Thymus (tissue), 11 donors: Measurements from ENCODE around the gene EXOC3L1. TPM values are rescaled to one million over a fixed set of nuclear protein-coding genes. Genes with fewer than 3 reads are reported as not detected.

Source experiments
- DNase-seq, 9 donors: peaks; one replicate each; pipeline ENCODE4 v3.0.0-alpha.2; 2013; ENCODE audit warnings: low spot score in 9 of 9, low read depth in 6 of 9, missing footprints in 1 of 9
- H3K27ac ChIP-seq, 2 donors: one replicate each; pipeline ENCODE4 v1.5.1; 2013; ENCODE audit warnings: control low read depth in 1 of 2, low read depth in 1 of 2, low read length in 1 of 2, mild to moderate bottlenecking in 1 of 2, moderate library complexity in 1 of 2
- H3K27me3 ChIP-seq, 2 donors: one replicate each; pipeline ENCODE4 v1.5.1; 2013; ENCODE audit warnings: low read length in 1 of 2; ENCODE audit not compliant: control insufficient read depth in 2 of 2, insufficient read depth in 1 of 2
- H3K36me3 ChIP-seq, 2 donors: one replicate each; pipeline ENCODE4 v1.5.1; 2013; ENCODE audit warnings: low read length in 1 of 2, mild to moderate bottlenecking in 1 of 2, moderate library complexity in 1 of 2; ENCODE audit not compliant: control insufficient read depth in 2 of 2, insufficient read depth in 2 of 2
- H3K4me1 ChIP-seq, 2 donors: one replicate each; pipeline ENCODE4 v1.5.1; 2013; ENCODE audit warnings: low read length in 2 of 2; ENCODE audit not compliant: control insufficient read depth in 2 of 2, insufficient read depth in 2 of 2
- H3K4me3 ChIP-seq, 2 donors: one replicate each; pipeline ENCODE4 v1.5.1; 2013; ENCODE audit warnings: low read length in 2 of 2, control low read depth in 1 of 2, mild to moderate bottlenecking in 1 of 2
- H3K9me3 ChIP-seq, 2 donors: one replicate each; pipeline ENCODE4 v1.5.1; 2013; ENCODE audit warnings: low read length in 1 of 2, mild to moderate bottlenecking in 1 of 2; ENCODE audit not compliant: control insufficient read depth in 2 of 2, insufficient read depth in 1 of 2
- WGBS: extraction: QIAGEN DNeasy Blood & Tissue Kit; methylation state at CpG from one replicate; pipeline ENCODE4 v1.1.7; 2013; 5-methylcytosine and 5-hydroxymethylcytosine counted together
- polyA plus RNA-seq: library from polyadenylated mRNA; stranded (reverse); fragments of 200-250 nt; gene quantifications from one replicate; pipeline ENCODE4 v1.2.3, GENCODE V29; 2013
- total RNA-seq: library from RNA; stranded (reverse); fragments of 120-200 nt; gene quantifications from one replicate; pipeline ENCODE4 v1.2.4, GENCODE V29; 2013
- donor health status: healthy.

The EXOC3L1 gene
- total and polyA plus RNA-seq, 2 donors: 0.57 to 2.2 TPM

DNA sequence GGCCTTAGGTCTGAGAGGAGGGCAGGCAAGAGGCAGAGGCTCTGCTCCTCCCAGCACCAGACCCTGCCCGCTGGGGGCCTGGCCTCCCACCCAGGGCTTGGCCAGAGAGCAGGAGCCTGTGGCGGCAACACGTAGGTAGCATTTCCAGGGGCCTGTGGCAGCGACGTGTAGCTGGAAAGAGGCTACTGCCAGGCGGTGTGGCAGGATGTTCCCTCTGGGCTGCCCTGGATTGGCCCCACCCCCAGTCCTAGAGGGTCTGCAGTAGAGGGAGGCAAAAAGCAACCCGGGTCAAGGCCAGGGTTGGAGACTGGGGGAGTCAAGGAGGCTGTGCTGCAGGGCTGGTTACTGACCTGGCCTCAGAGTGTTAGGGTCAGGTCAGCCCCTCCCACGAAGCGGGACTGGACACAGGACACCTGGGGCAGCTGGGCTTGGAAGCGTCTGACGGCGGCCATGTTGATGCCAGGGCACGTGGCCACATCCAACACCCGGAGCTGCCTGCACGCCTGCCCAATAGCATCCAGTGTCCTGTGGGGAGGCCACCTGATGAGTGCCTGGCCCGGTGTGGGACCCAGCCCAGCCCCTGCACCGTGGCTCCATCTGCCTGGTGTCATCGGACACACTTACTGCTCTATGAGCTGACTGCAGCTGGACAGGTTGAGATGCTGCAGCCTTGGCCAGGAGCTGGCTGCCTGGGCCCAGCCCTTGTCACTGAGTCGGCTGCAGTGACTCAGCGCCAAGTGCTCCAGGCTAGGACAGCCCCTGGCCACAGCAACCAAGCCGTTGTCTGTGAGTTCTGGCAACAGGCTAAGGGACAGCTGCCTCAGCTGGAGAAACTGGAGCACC is 17.5 kb upstream of the EXOC3L1 start:
- no peaks in the 10 kb centered on the region for H3K27me3 ChIP-seq
- no peak for DNase-seq
- WGBS: 96% methylated on average over 21 of the region's 21 CpGs
- H3K36me3 ChIP-seq: peaks cover 16 to 20% of the 10 kb centered on the region in 2 donors
- no peaks in the 10 kb centered on the region for H3K4me1 ChIP-seq
- no peaks in the 10 kb centered on the region for H3K9me3 ChIP-seq
- H3K27ac ChIP-seq: no peak overlapping the region
- H3K4me3 ChIP-seq: no peak overlapping the region

- H3K27me3 ChIP-seq: no peaks in the 10 kb centered on the region
- H3K27ac ChIP-seq: no peak overlapping the region
- no peak for DNase-seq
Observed at GRCh38 chr16:67206838-67207248, 16.9 kb upstream of the EXOC3L1 start.

DNA sequence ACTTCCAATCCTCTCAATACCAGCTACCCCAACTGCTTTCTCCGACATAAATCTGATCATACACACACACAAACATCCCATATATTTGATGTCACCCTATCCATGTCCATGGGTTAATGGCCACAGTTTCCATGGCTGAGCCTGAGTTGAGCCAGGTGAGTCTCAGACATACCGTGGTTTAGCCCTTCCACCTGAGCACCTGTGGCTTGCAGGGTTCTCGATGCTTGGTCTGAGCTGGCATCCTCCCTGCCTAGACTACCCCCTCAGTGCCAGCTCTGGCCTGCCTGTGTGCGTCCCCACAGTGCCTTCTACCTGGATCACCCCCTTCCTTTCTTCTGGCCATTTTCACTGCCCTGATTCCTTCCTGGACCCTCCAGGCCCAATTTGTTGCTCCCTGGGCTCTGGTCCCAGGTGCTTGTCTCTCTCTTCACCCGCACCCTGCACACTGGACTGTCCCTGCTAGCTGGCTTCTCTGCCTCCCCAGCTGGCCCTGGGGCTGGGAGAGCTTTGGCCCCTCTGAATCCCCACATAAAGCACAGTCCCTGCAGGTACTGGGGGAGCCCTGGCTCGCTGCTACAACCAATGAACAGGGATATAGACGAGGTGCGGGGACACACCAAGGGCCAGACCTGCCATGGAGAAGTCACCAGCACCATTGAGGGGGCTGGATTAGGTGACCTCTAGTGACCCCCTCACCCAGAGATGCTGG is 16.3 kb upstream of the EXOC3L1 start:
- Histone ChIP-seq H3K27ac (no peak overlapping the region), H3K9me3 (no peaks in the 10 kb centered on the region), H3K4me3 (no peak overlapping the region), H3K4me1 (no peaks in the 10 kb centered on the region), H3K36me3 (peaks cover 28 to 32% of the 10 kb centered on the region in 2 donors), H3K27me3 (no peaks in the 10 kb centered on the region)
- DNase-seq: no peak
- WGBS: 98% methylated on average over 8 of the region's 8 CpGs

More at GRCh38 chr16:67206838-67207248, 16.9 kb upstream of the EXOC3L1 start:
- Histone ChIP-seq H3K4me1 (no peaks in the 10 kb centered on the region), H3K4me3 (no peak overlapping the region), H3K36me3 (peaks cover 22 to 27% of the 10 kb centered on the region in 2 donors), H3K9me3 (no peaks in the 10 kb centered on the region)
- 97% methylated on average over 3 of the region's 3 CpGs for WGBS

GRCh38 chr16:67204076-67204475 is 14.1 kb upstream of the EXOC3L1 start:
- no peak overlapping the region for H3K4me3 ChIP-seq
- no peaks in the 10 kb centered on the region for H3K4me1 ChIP-seq
- no peaks in the 10 kb centered on the region for H3K27me3 ChIP-seq
- H3K36me3 ChIP-seq: peaks cover 36 to 54% of the 10 kb centered on the region in 2 donors
- no peaks in the 10 kb centered on the region for H3K9me3 ChIP-seq
- WGBS: 94% methylated on average over 4 of the region's 4 CpGs
- no peak overlapping the region for H3K27ac ChIP-seq
- no peak for DNase-seq

DNA sequence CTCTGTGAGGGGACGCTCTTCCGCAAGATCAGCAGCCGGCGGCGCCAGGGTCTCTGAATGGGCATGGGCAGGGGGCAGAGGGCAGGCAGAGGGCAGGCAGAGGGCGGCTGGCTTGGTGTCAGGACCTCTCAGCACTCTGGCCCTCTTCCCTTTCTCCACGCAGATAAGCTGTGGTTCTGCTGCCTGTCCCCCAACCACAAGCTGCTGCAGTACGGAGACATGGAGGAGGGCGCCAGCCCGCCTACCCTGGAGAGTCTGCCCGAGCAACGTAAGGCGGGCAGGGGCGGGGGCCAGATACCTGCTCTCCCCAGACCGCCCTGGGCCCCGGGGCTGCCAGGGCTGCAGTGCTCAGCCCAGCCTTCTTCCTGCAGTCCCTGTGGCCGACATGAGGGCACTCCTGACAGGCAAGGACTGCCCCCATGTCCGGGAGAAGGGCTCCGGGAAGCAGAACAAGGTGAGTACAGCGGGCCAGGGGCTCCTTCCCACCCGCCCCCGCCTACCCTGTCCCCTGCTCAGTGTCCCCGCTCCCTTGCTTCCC is 13.1 kb upstream of the EXOC3L1 start:
- Histone ChIP-seq H3K27me3 (no peaks in the 10 kb centered on the region), H3K4me3 (no peak overlapping the region), H3K36me3 (peaks cover 43 to 63% of the 10 kb centered on the region in 2 donors), H3K4me1 (no peaks in the 10 kb centered on the region), H3K27ac (no peak overlapping the region), H3K9me3 (no peaks in the 10 kb centered on the region)
- DNase-seq: no peak
- WGBS: 97% methylated on average over 23 of the region's 23 CpGs

DNA sequence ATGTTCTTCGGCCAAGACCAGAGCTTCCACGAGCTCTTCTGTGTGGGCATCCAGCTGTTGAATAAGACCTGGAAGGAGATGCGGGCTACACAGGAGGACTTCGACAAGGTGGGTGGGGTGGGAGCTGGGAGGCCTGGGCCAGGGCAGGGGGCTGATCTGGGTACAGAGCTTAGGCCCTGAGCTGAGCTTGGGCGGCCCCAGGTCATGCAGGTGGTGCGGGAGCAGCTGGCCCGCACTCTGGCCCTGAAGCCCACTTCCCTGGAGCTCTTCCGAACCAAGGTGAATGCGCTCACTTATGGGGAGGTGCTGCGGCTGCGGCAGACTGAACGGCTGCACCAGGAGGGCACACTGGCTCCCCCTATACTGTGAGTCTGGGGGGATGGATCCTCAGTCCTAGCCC is 12.5 kb upstream of the EXOC3L1 start:
- Histone ChIP-seq H3K9me3 (no peaks in the 10 kb centered on the region), H3K36me3 (peaks cover 48 to 69% of the 10 kb centered on the region in 2 donors), H3K4me3 (no peak overlapping the region), H3K27me3 (no peaks in the 10 kb centered on the region), H3K4me1 (no peaks in the 10 kb centered on the region), H3K27ac (no peak overlapping the region)
- DNase-seq: no peak
- WGBS: 98% methylated on average over 12 of the region's 12 CpGs

DNA sequence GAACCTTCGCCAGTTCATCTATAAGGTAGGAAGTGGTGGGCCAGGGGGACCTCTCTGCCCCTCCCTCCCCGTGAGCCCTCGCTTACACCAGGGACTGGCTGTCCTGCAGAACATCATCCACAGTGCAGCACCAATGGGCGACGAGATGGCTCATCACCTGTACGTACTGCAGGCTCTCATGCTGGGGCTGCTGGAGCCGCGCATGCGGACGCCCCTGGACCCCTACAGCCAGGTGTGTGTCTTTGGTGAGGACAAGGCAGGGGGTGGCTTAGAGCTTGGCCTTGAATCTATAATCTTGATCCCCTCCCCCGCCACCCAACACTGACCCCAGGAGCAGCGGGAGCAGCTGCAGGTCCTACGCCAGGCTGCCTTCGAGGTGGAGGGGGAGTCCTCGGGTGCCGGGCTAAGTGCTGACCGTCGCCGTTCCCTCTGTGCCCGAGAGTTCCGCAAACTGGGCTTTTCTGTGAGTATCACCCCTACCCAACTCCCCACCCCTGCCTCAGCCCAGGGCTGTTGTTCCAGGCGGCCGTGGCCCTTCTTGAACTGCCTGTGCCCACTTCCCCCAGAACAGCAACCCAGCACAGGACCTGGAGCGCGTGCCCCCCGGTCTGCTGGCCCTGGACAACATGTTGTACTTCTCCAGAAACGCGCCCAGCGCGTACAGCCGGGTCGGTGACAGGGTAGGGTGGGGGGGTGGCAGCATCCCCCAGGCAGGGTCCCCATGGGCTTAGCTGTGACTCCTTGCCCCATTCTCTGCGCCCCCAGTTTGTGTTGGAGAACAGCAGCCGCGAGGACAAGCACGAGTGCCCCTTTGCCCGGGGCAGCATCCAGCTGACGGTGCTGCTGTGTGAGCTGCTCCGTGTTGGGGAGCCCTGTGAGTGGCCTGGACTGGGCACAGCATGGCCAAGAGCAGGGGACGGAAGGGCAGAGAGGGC is 11.7 kb upstream of the EXOC3L1 start:
- no peak overlapping the region for H3K27ac ChIP-seq
- H3K9me3 ChIP-seq: no peaks in the 10 kb centered on the region
- no peaks in the 10 kb centered on the region for H3K4me1 ChIP-seq
- DNase-seq: no peak
- WGBS: 98% methylated on average over 40 of the region's 40 CpGs
- H3K4me3 ChIP-seq: no peak overlapping the region
- peaks cover 56 to 77% of the 10 kb centered on the region in 2 donors for H3K36me3 ChIP-seq
- H3K27me3 ChIP-seq: no peaks in the 10 kb centered on the region

GRCh38 chr16:67200491-67200890 is 10.6 kb upstream of the EXOC3L1 start:
- no peak overlapping the region for H3K4me3 ChIP-seq
- H3K27me3 ChIP-seq: no peaks in the 10 kb centered on the region
- DNase-seq: no peak
- no peak overlapping the region for H3K27ac ChIP-seq
- WGBS: 98% methylated on average over 8 of the region's 8 CpGs
- H3K36me3 ChIP-seq: peaks cover 61 to 87% of the 10 kb centered on the region in 2 donors
- H3K4me1 ChIP-seq: no peaks in the 10 kb centered on the region
- no peaks in the 10 kb centered on the region for H3K9me3 ChIP-seq
